DOHH2 (cell line): ENCODE results near the gene HSH2D.

Experiments
- EZH2phosphoT487 ChIP-seq: fragments of 200-600 bp; sonication (generic); IDR thresholded peaks from 2 replicates; pipeline ENCODE4 v1.6.1; 2017; ENCODE audit warnings: borderline replicate concordance, mild to moderate bottlenecking, antibody characterized with exemption, low read length, moderate library complexity, mixed read lengths
- TF ChIP-seq, protein P1 (sequence below): fragments of 200-600 bp; sonication (generic); IDR thresholded peaks from one replicate; pipeline ENCODE4 v1.5.1; 2014; ENCODE audit warnings: antibody characterized with exemption, mild to moderate bottlenecking, low read depth, low read length; ENCODE audit not compliant: poor library complexity, severe bottlenecking

DNA sequence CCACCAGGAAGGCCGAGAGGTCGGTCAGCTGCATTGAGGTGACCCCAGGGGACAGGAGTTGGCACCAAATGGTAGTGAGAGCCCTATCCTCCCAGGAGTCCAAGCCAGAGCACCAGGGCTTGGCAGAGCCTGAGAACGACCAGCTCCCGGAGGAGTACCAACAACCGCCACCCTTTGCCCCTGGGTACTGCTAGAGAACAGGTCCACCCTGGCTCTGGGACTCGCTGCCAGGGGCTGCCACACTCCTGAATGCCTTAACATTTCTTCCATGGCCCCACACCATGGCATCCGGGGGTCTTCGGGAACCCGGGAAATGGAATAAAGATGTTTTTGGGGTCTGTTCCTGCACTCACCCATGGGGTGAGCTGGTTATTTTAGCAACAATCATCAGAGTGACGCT lies 14.1 kb downstream of the HSH2D start:
- TF ChIP-seq, protein P1, sequence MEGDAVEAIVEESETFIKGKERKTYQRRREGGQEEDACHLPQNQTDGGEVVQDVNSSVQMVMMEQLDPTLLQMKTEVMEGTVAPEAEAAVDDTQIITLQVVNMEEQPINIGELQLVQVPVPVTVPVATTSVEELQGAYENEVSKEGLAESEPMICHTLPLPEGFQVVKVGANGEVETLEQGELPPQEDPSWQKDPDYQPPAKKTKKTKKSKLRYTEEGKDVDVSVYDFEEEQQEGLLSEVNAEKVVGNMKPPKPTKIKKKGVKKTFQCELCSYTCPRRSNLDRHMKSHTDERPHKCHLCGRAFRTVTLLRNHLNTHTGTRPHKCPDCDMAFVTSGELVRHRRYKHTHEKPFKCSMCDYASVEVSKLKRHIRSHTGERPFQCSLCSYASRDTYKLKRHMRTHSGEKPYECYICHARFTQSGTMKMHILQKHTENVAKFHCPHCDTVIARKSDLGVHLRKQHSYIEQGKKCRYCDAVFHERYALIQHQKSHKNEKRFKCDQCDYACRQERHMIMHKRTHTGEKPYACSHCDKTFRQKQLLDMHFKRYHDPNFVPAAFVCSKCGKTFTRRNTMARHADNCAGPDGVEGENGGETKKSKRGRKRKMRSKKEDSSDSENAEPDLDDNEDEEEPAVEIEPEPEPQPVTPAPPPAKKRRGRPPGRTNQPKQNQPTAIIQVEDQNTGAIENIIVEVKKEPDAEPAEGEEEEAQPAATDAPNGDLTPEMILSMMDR, result no peak
- TF ChIP-seq EZH2phosphoT487, result no peak
